NB4 (cell line): ENCODE data around the gene ZNF577.
"Not testable (repeated sequence)": the region's sequence is repeated elsewhere in the genome, so short reads cannot be mapped to it uniquely, and the experiment has no call there.

Source experiments
- CTCF ChIP-seq: IDR thresholded peaks from one replicate; pipeline ENCODE4 v1.5.1; 2012; ENCODE audit warnings: low read depth, low read length
- MYC ChIP-seq: IDR thresholded peaks from 2 replicates; pipeline ENCODE4 v1.6.1; 2011; ENCODE audit warnings: low read depth, low read length
- POLR2A ChIP-seq: IDR thresholded peaks from 2 replicates; pipeline ENCODE4 v1.6.1; 2011; ENCODE audit warnings: mild to moderate bottlenecking; ENCODE audit not compliant: insufficient read length; ENCODE audit errors: extremely low read depth

GRCh38 chr19:51905639-51906038 is 17.9 kb upstream of the ZNF577 start:
- not testable (repeated sequence) for TF ChIP-seq CTCF, POLR2A, MYC
